Loucy (cell line): Measurements from ENCODE around the gene PCDH7.

Source experiments
- H2AFZ ChIP-seq: fragments of 200-600 bp; sonication (generic); 2 replicates; pipeline ENCODE4 v1.6.0; 2016; ENCODE audit warnings: antibody characterized with exemption, mild to moderate bottlenecking, low read length, moderate library complexity
- H3F3A ChIP-seq: fragments of 200-600 bp; 2 replicates; pipeline ENCODE4 v1.6.0; 2016; ENCODE audit warnings: antibody characterized with exemption, low read depth, mild to moderate bottlenecking
- H3K27me3 ChIP-seq: fragments of 200-600 bp; sonication (generic); 2 replicates; pipeline ENCODE4 v1.6.1; 2014; ENCODE audit warnings: low read length, mild to moderate bottlenecking; ENCODE audit not compliant: insufficient read depth, poor library complexity, severe bottlenecking
- H3K36me3 ChIP-seq: fragments of 200-600 bp; sonication (generic); 2 replicates; pipeline ENCODE4 v1.6.1; 2016; ENCODE audit warnings: low read length; ENCODE audit not compliant: insufficient read depth
- H3K4me1 ChIP-seq: fragments of 200-600 bp; sonication (generic); 2 replicates; pipeline ENCODE4 v1.5.1; 2014; ENCODE audit warnings: low read length, mild to moderate bottlenecking; ENCODE audit not compliant: insufficient read depth, poor library complexity, severe bottlenecking
- H3K4me2 ChIP-seq: fragments of 200-600 bp; sonication (generic); 2 replicates; pipeline ENCODE4 v1.6.0; 2014; ENCODE audit warnings: antibody characterized with exemption, low read length, low read depth, mild to moderate bottlenecking; ENCODE audit not compliant: poor library complexity, severe bottlenecking
- H3K4me3 ChIP-seq: fragments of 200-600 bp; sonication (generic); 2 replicates; pipeline ENCODE4 v1.5.1; 2014; ENCODE audit warnings: low read length, mild to moderate bottlenecking, mixed read lengths; ENCODE audit not compliant: poor library complexity, severe bottlenecking
- H3K79me2 ChIP-seq: fragments of 200-600 bp; sonication (generic); 2 replicates; pipeline ENCODE4 v1.6.1; 2014; ENCODE audit warnings: low read length; ENCODE audit not compliant: insufficient read depth
- H3K9ac ChIP-seq: fragments of 200-600 bp; sonication (generic); 2 replicates; pipeline ENCODE4 v1.6.0; 2014; ENCODE audit warnings: mild to moderate bottlenecking, low read depth, low read length, moderate library complexity; ENCODE audit not compliant: poor library complexity, severe bottlenecking
- H3K9me2 ChIP-seq: fragments of 200-600 bp; sonication (generic); replicated peaks from 2 replicates; pipeline ENCODE4 v1.6.1; 2016; ENCODE audit warnings: low read depth, low read length, mixed read lengths
- H3K9me3 ChIP-seq: fragments of 200-600 bp; sonication (generic); 2 replicates; pipeline ENCODE4 v1.6.1; 2014; ENCODE audit warnings: mild to moderate bottlenecking, antibody characterized with exemption, low read length, low read depth; ENCODE audit not compliant: insufficient read depth
- H4K20me1 ChIP-seq: fragments of 200-600 bp; sonication (generic); 2 replicates; pipeline ENCODE4 v1.6.0; 2014; ENCODE audit warnings: antibody characterized with exemption, low read length, mild to moderate bottlenecking; ENCODE audit not compliant: insufficient read depth, poor library complexity, severe bottlenecking
- EZH2phosphoT487 ChIP-seq: fragments of 200-600 bp; IDR thresholded peaks from 2 replicates; pipeline ENCODE4 v1.6.1; 2018; ENCODE audit warnings: antibody characterized with exemption, mild to moderate bottlenecking, moderate library complexity, borderline replicate concordance
- TF ChIP-seq, protein P1 (sequence below): fragments of 200-600 bp; sonication (generic); conservative IDR thresholded peaks from 2 replicates; pipeline ENCODE4 v1.5.1; 2014; ENCODE audit warnings: mild to moderate bottlenecking, antibody characterized with exemption, low read length

Gene PCDH7

DNA sequence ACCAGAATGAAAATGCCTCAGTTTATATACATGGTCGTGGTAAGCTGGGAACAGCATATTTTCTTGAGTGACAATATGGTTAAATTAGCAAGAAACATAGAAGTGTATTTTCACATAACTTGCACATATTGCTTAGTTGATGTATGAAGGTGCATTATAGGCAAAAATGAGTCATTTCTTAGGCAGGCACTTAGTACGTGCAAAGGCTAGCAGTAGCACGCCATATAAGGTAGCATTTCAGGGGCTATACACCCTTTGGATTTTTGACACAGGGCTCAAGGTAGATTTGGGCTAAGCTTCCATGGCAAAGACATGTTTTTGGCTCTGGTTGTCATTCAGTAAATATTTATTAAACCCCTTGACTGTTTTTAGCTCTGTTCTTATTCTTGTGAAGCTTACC is 33.1 kb downstream of the PCDH7 start:
- Histone ChIP-seq H3K9me3 (no peaks in the 10 kb centered on the region), H3K9me2 (no peaks in the 10 kb centered on the region), H4K20me1 (no peaks in the 10 kb centered on the region), H3K4me1 (no peaks in the 10 kb centered on the region), H3K4me2 (no peak overlapping the region), H3K27me3 (no peaks in the 10 kb centered on the region), H3K79me2 (no peaks in the 10 kb centered on the region), H3K4me3 (no peak overlapping the region), H3F3A (no peaks in the 10 kb centered on the region), H2AFZ (no peak overlapping the region), H3K36me3 (no peaks in the 10 kb centered on the region), H3K9ac (no peak overlapping the region)
- TF ChIP-seq, protein P1, sequence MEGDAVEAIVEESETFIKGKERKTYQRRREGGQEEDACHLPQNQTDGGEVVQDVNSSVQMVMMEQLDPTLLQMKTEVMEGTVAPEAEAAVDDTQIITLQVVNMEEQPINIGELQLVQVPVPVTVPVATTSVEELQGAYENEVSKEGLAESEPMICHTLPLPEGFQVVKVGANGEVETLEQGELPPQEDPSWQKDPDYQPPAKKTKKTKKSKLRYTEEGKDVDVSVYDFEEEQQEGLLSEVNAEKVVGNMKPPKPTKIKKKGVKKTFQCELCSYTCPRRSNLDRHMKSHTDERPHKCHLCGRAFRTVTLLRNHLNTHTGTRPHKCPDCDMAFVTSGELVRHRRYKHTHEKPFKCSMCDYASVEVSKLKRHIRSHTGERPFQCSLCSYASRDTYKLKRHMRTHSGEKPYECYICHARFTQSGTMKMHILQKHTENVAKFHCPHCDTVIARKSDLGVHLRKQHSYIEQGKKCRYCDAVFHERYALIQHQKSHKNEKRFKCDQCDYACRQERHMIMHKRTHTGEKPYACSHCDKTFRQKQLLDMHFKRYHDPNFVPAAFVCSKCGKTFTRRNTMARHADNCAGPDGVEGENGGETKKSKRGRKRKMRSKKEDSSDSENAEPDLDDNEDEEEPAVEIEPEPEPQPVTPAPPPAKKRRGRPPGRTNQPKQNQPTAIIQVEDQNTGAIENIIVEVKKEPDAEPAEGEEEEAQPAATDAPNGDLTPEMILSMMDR: no peak
- TF ChIP-seq EZH2phosphoT487: no peak

DNA sequence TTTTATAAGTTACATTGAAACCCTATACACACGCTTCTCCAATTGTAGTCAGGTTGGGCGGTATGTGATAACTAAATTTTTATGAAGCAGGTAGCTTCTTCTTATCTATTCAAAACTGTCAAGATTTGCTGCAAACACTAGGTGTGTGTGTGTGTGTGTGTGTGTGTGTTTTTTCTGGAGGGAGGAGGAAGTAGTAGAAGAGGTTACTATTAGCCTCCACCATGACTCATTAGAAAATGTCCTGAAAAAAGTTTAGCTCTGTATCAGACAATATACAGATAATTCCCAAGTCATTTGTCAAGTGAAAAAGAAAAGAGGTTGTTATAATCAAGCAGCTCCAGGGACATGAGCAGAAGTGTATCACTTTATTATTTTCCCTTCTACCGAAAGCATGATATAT is 33.9 kb downstream of the PCDH7 start:
- Histone ChIP-seq H3K9me2 (no peaks in the 10 kb centered on the region), H4K20me1 (no peaks in the 10 kb centered on the region), H3K4me1 (no peaks in the 10 kb centered on the region), H3K9me3 (no peaks in the 10 kb centered on the region), H3K36me3 (no peaks in the 10 kb centered on the region), H3K27me3 (no peaks in the 10 kb centered on the region), H3F3A (no peaks in the 10 kb centered on the region), H3K4me3 (no peak overlapping the region), H3K79me2 (no peaks in the 10 kb centered on the region), H3K9ac (no peak overlapping the region), H2AFZ (no peak overlapping the region), H3K4me2 (no peak overlapping the region)
- TF ChIP-seq, protein P1: no peak
- no peak for TF ChIP-seq EZH2phosphoT487

GRCh38 chr4:30755346-30755745 is 35.2 kb downstream of the PCDH7 start:
- TF ChIP-seq, protein P1: no peak
- TF ChIP-seq EZH2phosphoT487: no peak

More at GRCh38 chr4:30755346-30755745, 35.2 kb downstream of the PCDH7 start:
- H4K20me1 ChIP-seq: no peaks in the 10 kb centered on the region
- no peaks in the 10 kb centered on the region for H3K79me2 ChIP-seq
- H2AFZ ChIP-seq: no peak overlapping the region
- H3K9me2 ChIP-seq: no peaks in the 10 kb centered on the region
- no peaks in the 10 kb centered on the region for H3F3A ChIP-seq
- H3K4me1 ChIP-seq: no peaks in the 10 kb centered on the region
- H3K9ac ChIP-seq: no peak overlapping the region
- no peak overlapping the region for H3K4me3 ChIP-seq
- no peaks in the 10 kb centered on the region for H3K36me3 ChIP-seq
- no peaks in the 10 kb centered on the region for H3K27me3 ChIP-seq
- H3K9me3 ChIP-seq: no peaks in the 10 kb centered on the region
- no peak overlapping the region for H3K4me2 ChIP-seq
